ENCODE results near the gene H2BK1. TPM values are rescaled to one million over a fixed set of nuclear protein-coding genes. Genes with fewer than 3 reads are reported as not detected.

H2BK1 gene
- polyA plus RNA-seq, 3 donors: not detected

DNA sequence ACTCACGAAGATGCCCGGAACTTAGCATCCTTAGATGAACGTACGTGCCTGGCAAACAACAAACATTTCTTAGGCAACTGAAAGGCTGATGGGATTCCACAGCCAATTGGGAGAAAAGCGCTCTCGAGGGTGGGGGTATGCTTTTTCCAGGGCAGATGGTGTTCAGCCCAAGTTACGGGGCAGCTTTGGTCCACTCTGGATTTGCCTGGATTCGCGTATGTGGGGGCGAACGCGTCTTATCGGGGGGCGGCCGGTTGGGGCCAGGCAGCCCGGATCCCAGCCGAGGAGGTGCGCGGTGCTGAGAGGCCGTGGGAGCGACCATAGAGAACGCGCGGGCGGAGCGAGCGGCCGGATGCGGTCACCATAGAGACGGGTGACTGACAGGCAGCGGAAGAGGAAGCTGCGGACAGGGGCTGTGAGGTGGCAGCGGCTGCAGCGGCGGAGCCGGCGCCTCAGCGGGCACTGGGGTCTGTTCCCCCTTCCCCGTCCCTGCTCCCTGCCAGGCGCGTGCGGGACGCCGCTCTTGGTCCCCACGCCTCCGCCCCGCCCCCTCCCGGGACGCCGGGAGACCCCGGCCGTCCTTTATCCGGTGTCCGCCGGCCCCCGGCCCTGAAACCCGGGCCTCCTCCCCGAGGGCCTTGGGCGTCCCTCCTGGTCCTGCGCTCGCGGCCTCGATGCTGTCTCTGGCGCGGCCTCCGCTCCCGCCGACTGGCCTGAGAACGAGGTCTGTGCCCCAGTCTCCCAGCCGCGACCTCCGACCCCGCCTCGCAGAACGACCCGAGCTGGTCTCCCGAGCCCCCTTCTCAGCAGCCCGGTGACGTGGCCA, 22.0 kb upstream of the H2BK1 start, which contains the start of gene CHPF2:
CHPF2 (plus strand) TSS at position 393 of the 826 bp plus-strand sequence. CDS start 1,529 bp downstream, outside the sequence.
- peak; percentile 87 to 94 (median 91) for DNase-seq
- Histone ChIP-seq H3K4me1 (ENCODE audit: control insufficient read depth in 1 of 2, insufficient read depth in 2 of 2, low read length in 2 of 2) (peaks cover 26 to 32% of the 10 kb centered on the region in 2 donors), H3K27ac (ENCODE audit: low read depth in 1 of 2, low read length in 2 of 2) (peak within 1 kb of the TSS; percentile 78 to 93), H3K79me2 (ENCODE audit: insufficient read depth, low read length) (peaks cover 46% of the 10 kb centered on the region), H3K9me3 (replicated peaks in 1 of 2; ENCODE audit: control insufficient read depth in 1 of 2, insufficient read depth in 1 of 2, low read length in 2 of 2) (no peaks in the 10 kb centered on the region), H2AFZ (ENCODE audit: insufficient read depth, low read depth, low read length, poor library complexity, severe bottlenecking) (peak within 1 kb of the TSS; percentile 81), H3K27me3 (ENCODE audit: control insufficient read depth in 2 of 2, insufficient read depth in 2 of 2, low read length in 2 of 2) (no peaks in the 10 kb centered on the region), H3K4me3 (replicated peaks in 1 of 3; ENCODE audit: low read depth in 2 of 3, low read length in 3 of 3) (peak within 1 kb of the TSS; percentile 65 to 95 (median 85)), H3K9ac (ENCODE audit: insufficient read depth, low read length, poor library complexity, severe bottlenecking) (peak within 1 kb of the TSS; percentile 93), H4K20me1 (ENCODE audit: insufficient read depth, low read length) (peaks cover 41% of the 10 kb centered on the region), H3K36me3 (replicated peaks in 1 of 2; ENCODE audit: control insufficient read depth in 1 of 2, insufficient read depth in 2 of 2, low read length in 2 of 2) (peaks cover 26 to 33% of the 10 kb centered on the region in 2 donors), H3K4me2 (replicated peaks; ENCODE audit: extremely low read depth, low read length, poor library complexity, severe bottlenecking) (peak within 1 kb of the TSS; percentile 87)
- Mint-ChIP-seq H3K27me3 (ENCODE audit: low read depth in 3 of 3) (peaks cover 2 to 3% (median 3%) of the 10 kb centered on the region in 3 donors), H3K4me3 (peak within 1 kb of the TSS; percentile 100), H3K4me1 (peaks cover 31% of the 10 kb centered on the region), H3K9me3 (peaks cover 0 to 3% (median 0%) of the 10 kb centered on the region in 7 donors), H3K27ac (peak within 1 kb of the TSS; percentile 95 to 99 (median 98)), H3K36me3 (peaks cover 25 to 29% of the 10 kb centered on the region in 2 donors)
- TF ChIP-seq, protein P1, sequence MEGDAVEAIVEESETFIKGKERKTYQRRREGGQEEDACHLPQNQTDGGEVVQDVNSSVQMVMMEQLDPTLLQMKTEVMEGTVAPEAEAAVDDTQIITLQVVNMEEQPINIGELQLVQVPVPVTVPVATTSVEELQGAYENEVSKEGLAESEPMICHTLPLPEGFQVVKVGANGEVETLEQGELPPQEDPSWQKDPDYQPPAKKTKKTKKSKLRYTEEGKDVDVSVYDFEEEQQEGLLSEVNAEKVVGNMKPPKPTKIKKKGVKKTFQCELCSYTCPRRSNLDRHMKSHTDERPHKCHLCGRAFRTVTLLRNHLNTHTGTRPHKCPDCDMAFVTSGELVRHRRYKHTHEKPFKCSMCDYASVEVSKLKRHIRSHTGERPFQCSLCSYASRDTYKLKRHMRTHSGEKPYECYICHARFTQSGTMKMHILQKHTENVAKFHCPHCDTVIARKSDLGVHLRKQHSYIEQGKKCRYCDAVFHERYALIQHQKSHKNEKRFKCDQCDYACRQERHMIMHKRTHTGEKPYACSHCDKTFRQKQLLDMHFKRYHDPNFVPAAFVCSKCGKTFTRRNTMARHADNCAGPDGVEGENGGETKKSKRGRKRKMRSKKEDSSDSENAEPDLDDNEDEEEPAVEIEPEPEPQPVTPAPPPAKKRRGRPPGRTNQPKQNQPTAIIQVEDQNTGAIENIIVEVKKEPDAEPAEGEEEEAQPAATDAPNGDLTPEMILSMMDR (IDR thresholded peaks at IDR 0.05): no peak
- under 1% methylated on average over 76 of the region's 79 CpGs for WGBS (ENCODE audit: insufficient coverage)
- intact Hi-C loops (cut with micrococcal nuclease): loop anchor here in 1 of 2 donors (5.0 kb wide), 1 partner anchor 40 kb away; no protein-coding TSS in a partner anchor

DNA sequence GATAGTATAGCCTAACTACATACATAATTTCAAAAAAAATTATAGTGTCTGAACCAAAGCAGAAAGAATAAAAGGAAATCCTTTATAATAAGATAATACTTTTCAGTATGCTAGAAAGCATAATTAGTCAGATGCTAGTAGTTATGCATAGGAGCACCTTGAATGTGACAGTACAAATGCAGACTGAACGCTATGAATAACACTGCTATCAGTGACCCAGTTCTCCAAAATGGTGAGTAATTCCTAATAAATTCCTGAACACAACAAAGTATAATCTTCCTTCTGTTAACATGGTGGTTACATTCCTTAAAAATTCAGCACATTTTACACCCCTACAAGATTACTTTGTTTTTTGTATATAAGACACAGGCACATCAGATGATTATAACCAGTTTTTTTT, 20.8 kb upstream of the H2BK1 start:
- Mint-ChIP-seq H3K9me3 (peaks cover 0 to 3% (median 0%) of the 10 kb centered on the region in 7 donors), H3K36me3 (peaks cover 14 to 18% of the 10 kb centered on the region in 2 donors), H3K27me3 (ENCODE audit: low read depth in 3 of 3) (peaks cover 0 to 3% (median 3%) of the 10 kb centered on the region in 3 donors), H3K4me1 (peaks cover 38% of the 10 kb centered on the region), H3K27ac (no peak overlapping the region), H3K4me3 (no peak overlapping the region)
- peaks cover 33 to 41% of the 10 kb centered on the region in 2 donors for H3K4me1 ChIP-seq (ENCODE audit: control insufficient read depth in 1 of 2, insufficient read depth in 2 of 2, low read length in 2 of 2)
- peaks cover 13 to 21% of the 10 kb centered on the region in 2 donors for H3K36me3 ChIP-seq (replicated peaks in 1 of 2; ENCODE audit: control insufficient read depth in 1 of 2, insufficient read depth in 2 of 2, low read length in 2 of 2)
- H3K27me3 ChIP-seq (ENCODE audit: control insufficient read depth in 2 of 2, insufficient read depth in 2 of 2, low read length in 2 of 2): no peaks in the 10 kb centered on the region
- no peak overlapping the region for H3K27ac ChIP-seq (ENCODE audit: low read depth in 1 of 2, low read length in 2 of 2)
- H3K4me3 ChIP-seq (replicated peaks in 1 of 3; ENCODE audit: low read depth in 2 of 3, low read length in 3 of 3): no peak overlapping the region
- peaks cover 47% of the 10 kb centered on the region for H3K79me2 ChIP-seq (ENCODE audit: insufficient read depth, low read length)
- no CpG with 5 or more reads among the region's 1 CpG for WGBS (ENCODE audit: insufficient coverage)
- no peak overlapping the region for H3K9ac ChIP-seq (ENCODE audit: insufficient read depth, low read length, poor library complexity, severe bottlenecking)
- peaks cover 29% of the 10 kb centered on the region for H4K20me1 ChIP-seq (ENCODE audit: insufficient read depth, low read length)
- DNase-seq: no peak
- TF ChIP-seq, protein P1 (IDR thresholded peaks at IDR 0.05): no peak
- no peaks in the 10 kb centered on the region for H3K9me3 ChIP-seq (replicated peaks in 1 of 2; ENCODE audit: control insufficient read depth in 1 of 2, insufficient read depth in 1 of 2, low read length in 2 of 2)
- intact Hi-C loops (cut with micrococcal nuclease): loop anchor here in 1 of 2 donors (5.0 kb wide), 1 partner anchor 41 kb away; no protein-coding TSS in a partner anchor
- no peak overlapping the region for H2AFZ ChIP-seq (ENCODE audit: insufficient read depth, low read depth, low read length, poor library complexity, severe bottlenecking)
- H3K4me2 ChIP-seq (replicated peaks; ENCODE audit: extremely low read depth, low read length, poor library complexity, severe bottlenecking): no peak overlapping the region

All from CD14-positive monocyte (primary cell).